Nucleus accumbens (tissue), 56 donors: ENCODE measurements around the gene C11orf21.
"Not testable (repeated sequence)": the region's sequence is repeated elsewhere in the genome, so short reads cannot be mapped to it uniquely, and the experiment has no call there.

Experiments
- DNase-seq, 56 donors: peaks; one replicate each; lab custom pipeline; 2025; lab: John Stamatoyannopoulos, UW

Gene C11orf21

DNA sequence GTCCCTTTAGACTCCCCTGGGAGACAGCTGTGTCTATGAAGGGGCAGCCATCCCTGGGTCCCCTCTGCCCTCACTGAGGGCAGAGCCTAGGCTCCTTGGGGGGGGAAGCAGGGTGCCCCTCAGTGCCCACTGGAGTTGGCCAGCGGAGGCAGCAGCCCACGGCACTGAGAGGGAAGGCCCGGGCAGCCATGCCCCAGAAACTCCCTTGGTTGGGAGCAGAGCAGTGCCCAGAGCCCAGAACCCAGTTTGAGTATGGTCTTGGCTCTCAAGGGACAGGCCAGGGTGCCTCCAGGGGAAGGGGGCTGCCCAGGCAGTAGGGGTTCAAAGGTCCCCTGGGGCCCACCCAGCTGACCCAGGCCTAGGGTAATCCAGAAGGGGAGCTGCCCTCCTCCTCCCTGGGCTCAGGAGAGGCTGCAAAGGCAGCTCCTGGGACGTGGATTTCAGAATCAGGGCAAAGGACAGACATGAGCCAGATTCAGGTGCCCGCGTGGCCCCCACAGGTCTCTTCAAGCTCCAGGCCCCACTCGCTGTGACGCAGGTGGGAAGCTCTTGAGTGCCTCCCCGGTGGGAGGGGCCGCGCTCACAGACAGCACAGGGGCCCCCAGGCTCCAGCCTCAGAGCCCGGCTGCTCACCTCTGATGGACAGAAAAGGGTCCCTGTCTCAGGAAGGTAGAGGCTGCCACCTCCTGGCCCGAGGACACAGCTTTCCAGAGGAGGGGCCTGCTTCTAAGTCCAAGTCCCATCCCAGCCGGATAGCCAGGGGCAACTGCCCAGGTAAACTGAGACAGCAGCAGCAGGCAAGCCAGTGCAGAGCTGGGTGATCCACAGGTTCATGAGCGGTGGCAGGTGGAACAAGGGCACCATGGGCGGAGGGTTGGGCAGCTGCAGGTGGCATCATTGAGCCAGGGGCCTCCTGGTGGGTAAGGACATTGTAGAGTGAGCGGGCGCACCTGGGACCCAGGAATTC lies 2.6 kb downstream of the C11orf21 start:
- no peak for DNase-seq

DNA sequence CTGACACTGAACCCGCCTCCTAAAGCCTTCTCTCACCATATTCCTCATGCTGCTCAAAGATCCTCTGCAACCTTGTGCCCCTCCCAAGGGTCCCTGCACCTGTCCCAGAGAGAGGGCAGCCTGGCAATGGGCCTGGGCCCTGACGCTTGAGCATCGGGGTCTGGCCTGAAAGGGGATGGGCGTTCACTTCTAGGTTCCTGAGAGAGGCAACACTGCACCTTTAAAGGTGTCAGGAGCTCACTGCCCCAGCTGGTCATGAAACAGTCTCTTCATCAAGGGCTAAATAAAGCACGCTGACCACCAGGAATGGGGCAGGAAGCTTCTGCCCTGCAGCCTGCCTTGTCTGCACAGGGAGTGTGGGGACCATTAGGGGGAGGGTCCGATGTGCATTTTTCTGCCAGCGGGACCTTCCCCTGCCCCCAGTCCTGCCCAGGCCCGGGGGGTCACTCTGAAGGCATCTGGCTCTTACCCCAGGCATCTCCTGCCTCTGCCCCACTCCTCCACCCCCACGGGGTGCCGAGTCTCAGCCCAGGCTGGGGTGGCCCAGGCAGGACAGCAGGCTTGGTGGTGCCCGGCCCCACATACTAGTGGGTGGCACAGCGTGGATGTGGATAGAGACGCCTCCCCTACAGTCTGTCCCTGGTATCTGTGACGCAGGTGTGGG lies 3.5 kb downstream of the C11orf21 start:
- DNase-seq, result no peak

DNA sequence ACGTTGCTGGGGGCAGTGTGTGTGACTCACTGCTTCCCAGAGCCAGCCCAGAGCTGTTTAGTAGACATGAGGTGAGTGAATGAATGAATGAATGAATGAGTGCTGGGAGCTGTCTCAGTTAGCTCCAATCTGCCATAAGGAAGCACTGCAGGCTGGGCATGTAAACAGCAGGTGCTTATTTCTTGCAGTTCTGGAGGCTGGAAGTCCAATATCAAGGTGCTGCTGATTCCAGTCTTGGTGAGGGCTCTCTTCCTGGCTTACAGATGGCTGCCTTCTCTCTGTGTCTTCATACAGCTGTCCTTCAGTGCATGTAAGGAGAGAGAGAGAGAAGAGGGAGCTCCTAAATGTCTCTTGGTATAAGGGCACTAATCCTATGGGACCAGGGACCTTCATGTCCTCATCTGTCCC lies 4.1 kb downstream of the C11orf21 start:
- no peak for DNase-seq

DNA sequence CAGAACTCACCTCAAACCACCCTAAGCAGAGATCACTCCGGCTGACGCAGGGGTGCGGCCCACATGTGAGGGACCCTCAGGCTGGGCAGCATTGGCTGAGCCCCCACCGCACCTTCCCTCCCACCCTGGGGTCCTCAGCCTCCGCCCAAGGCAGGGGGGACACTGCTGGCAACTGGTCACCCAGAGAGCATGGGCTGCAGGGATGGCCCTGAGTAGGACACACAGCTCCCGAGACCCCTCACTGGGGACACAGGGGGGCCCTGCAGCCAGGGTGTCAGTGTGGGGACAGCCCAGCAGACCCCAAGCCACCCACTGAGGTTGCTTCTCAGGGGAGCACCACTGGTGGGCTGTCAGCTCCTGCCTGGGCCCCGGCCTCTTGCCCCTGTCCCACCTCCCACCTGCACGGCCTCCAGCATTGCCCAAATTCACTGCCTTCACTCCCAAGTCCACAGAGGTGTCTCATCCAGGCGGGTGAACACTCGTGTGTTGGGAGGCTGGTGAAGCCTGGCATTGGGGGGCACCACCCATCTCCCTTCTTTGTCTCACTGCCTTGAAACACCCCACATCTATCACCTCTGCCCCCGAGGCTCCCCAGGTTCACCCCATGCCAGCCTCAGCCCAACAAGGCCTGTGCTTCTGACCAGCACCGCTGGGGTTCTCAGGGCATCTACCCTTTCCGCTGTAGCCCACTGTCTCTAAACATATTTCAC lies 4.7 kb downstream of the C11orf21 start:
- no peak for DNase-seq

DNA sequence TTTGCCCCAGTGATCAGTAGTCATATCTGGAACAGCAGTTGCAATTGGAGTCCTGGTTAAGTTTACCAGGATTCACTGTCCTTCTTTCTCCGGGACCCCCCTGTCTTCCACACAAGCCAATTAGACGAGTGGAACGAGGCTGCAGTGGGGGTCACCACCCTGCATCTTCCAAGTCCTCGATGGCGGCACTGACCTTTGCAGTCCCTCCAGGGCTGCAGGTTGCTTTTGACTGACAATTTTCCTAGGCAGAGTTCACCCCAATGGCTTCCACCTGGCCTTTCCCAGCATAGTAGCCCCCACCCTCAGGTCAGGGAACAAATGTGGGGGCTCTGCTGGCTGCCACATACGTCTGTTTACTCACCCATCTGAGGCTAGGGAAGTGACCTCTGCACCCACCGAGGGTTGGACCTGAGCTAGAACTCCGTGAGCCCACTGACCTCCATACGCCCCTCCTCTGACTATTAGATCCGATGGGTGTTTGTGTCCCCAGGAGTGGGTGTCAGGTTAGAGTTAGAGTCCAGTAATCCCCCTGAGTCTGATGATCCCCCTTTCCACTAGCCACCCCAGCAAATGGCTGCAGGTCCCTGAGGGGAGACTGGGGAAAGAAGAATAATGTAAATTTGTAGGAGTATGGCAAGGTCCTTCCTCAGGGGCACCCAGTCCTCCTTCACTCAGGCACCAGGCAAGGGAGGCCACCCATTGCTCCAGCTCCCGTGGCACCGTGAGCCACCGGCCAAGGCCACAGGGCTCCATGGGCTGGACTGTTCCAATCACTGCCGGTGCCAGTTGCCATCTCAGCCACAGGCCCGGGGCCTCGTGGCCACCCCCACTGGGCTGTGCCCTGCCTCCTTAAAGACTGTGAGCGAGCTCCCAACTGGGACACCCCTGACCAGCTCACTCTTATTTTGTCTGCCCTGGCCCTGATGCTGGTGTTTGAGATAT lies 5.5 kb downstream of the C11orf21 start:
- no peak for DNase-seq

DNA sequence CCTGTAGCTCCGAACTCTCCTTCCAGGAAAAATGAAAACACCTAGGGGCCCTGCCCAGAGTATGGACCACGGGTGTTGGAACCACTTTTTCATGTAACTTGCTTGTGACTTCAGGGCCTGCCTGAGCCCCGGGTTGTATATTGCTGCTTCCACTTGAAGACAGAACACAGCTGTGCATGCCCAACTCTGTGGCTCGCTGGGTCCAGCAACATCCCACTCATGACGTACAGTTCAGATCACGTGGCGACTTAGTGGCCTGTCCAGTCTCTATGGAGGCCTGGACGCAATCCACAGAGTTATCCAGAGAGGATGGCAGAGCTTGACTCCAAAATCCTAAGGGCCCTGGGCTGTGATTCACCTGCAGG lies 6.8 kb downstream of the C11orf21 start:
- DNase-seq, result no peak

DNA sequence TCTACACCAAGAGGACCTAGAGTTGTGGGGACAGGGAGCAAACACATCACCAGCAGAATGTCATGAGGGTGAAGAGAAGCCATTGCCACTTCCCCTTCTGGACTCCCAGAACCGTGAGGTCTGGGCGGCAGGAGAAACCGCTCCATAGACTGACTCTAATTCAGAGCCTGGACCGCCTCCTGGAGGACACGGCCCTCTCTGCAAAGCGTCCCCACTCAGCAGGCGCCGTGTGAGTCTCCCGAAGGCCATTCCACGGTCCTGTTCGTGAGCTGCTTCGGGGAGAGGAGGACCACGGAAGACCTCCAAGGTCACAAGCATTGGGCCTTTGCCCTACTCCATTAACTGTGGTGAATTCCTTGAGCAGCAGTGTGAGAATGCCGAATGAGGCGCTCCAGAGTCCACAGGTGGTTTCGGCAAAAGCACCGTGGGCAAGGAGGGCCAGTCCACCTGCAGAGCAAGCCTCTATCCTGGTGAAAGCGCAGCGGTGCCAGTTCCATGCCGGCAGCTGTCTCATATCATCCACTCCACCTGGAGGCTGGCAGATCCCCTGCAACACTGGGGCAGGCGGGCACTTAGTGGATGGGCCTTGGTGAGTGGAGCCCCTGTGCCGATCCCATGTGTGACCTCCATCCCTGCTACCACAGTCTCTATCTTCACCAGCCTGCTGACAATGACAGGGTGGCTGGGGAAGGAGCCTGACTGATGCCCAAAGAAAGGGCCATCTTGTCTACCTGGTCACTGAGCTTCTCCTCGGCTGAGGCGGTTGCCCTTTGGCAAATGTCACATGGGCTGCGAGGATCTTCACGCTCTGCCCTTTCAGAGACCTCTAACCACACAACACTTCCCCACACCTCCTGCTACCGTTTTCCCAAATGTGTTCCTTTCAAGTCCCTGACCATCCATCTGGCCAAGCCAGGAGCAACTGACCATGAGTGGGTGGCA lies 7.5 kb downstream of the C11orf21 start:
- DNase-seq, result peak in 1 of 56 donors; percentile 20

DNA sequence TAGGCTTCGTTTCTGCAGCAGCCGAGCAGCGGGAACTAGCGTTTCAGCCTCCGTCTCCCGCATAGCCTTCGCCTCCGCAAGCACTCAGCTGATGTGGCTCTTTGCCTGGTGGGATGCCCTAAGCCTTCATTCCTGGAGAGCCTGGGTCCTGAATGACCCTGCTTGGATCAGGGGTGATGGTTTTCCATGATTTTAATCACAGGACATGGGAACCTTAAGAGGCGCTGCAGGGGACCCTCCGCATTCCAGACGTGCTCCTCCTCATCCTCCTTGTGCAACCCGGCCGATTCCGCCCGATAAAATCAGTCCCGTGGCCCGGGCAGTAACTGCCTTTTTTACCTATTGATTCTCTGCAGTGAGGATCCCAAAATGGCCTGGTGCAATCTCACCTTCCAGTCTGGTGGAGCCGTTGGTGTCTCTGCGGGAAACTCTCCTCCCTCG lies 8.2 kb downstream of the C11orf21 start:
- no peak for DNase-seq

DNA sequence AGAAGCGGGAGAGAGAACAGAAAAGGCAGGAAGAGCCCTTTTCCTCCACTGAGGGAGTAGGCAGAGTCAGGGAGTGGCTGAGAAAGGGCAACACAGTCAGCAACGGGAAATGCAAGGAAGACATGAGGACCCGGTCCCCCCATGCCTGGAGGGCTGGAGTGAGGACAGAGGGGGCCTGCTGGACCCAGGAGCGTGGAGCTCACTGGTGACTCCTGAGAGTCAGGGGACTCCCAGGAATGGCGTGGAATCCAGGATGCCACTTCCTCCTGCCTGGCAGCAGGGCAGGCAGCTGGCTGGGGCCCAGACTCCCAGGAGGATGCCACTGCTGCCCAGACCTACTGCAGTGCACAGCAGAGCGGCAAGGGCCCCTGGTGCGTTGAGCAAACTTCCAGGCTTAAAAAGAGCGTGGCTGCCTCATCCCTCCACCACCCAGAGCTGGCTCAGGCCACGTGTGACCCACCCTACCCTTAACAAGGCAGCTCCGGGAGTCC lies 11.3 kb downstream of the C11orf21 start:
- no peak for DNase-seq

DNA sequence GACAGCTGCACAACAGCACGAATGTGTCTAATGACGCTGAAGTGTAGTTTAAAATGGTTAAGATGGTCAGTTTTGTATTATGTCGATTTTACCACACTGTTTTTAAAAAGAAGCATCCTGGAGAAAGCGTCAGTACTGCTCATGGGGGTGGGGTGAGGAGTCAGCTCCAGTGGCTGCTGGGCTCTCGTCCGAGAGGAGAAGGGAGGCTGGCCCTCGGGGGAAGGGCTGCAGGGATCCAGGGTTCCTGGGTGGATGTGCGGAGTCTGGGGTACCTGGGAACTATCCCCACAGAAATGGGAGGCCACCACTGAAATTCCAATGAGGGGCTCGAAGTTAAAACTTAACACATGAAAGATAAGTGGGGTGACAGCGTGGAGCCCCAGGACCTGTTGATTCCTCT lies 11.9 kb downstream of the C11orf21 start:
- no peak for DNase-seq

DNA sequence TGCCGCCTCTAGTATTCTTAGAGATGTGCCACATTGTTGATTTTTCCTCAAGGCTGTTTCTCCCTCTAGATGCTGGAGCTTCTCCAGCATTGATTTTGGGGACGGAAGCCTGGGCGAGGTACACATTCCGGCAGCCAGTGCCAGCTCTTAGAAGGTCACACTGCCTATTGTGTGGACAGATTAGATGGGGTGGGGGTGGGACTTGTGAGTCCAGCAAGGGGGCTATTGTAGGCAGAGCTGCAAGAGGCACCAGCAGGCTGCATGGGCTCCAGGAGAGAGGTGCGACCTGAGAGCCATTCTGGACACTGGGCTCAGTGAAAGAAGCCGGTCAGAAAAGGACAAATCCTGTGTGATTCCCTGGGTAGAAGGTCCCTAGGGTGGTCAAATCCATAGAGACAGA lies 12.4 kb downstream of the C11orf21 start:
- DNase-seq, result no peak

DNA sequence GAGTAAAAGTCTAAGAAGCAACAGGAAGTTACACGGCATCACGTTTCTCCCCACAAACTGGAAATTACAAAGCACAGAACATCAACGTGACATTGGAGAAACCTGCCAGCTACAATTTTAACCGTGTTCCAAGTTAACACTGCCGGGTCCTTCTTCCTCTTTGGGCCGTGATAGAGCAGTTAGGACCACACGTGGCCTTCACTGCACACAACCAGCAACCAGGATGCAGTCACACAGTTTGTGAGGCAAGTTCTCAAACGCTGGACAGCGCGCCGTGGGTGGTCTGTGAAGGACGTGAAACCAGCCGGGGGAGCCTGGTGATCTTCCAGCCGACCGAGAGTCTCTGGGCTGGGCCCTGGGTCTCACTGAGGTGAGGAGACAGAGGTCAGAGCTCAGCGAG lies 14.6 kb downstream of the C11orf21 start:
- no peak for DNase-seq

DNA sequence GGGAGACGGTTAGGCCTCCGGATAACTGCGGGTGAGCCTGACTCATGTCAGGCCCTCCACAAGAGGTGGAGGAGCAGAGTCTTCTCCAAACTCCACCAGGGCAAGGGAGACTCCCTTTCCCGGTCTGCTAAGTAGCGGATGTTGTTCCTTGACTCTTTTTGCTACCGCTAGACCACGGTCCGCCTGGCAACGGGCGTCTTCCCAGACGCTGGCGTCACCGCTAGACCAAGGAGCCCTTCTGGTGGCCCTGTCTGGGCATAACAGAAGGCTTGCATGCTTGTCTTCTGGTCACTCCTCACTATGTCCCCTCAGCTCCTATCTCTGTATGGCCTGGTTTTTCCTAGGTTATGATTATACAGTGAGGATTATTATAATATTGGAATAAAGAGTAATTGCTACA lies 15.4 kb downstream of the C11orf21 start:
- not testable (repeated sequence) for DNase-seq

DNA sequence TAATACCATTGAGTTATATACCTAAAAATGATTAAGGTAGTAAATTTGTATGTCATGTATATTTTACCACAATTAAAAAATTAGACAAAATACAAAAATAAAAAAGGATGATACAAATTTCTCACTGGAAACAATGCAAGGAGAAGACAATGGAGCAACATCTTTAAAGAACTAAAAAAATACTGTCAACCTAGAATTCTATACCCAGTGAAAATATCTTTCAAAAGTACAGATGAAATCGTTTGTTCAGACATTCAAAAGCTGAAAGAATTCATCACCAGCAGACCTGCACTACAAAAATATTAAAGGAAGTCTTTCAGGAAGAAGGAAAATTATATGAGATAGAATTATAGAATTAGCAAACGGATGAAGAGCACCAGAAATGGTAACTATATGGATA lies 21.5 kb downstream of the C11orf21 start:
- DNase-seq, result no peak

DNA sequence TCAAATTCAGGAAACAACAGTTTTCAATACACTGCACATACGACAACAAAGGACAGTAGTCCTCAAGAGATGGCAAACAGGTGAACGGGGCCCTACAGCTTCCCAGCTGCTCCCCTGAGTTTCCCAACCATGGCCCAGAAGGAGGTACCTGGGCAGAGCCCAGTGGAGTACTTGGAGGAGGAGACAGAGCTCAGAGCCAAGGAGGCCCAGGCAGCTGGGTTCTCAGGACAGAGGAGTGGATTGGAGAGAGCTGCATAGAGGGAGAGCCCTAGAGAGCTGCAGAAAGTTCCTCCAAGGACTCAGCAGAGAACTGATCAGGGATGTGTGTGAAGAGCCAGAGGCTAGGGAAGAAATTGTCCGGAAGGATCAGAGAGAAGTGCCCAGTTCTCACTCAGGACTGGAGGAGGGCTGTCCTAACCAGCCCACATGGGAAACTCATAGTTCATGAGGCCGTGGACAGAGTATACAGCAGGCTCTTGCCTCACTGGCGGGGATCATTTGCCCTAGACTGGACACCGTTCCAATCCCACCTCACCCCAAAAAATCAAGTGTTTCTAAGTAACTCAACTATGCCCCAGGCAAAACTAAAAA lies 23.7 kb downstream of the C11orf21 start:
- DNase-seq, result no peak

DNA sequence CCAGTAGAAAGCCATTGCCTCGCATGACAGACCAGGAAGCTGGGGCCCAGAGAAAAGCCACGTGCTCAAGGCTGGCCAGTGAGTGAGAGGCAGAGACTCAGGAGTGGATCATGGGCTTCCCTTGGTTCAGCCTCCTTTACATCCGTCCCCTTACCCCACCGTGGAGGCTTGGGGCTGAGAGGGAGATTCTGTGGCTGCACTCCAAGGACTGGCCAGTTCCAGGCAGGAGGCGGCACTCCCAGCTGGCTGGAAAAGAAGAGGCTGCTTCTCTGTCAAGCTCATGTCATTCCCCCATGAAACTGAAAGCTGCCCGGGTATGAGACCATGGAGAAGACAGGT lies 24.7 kb downstream of the C11orf21 start:
- no peak for DNase-seq

DNA sequence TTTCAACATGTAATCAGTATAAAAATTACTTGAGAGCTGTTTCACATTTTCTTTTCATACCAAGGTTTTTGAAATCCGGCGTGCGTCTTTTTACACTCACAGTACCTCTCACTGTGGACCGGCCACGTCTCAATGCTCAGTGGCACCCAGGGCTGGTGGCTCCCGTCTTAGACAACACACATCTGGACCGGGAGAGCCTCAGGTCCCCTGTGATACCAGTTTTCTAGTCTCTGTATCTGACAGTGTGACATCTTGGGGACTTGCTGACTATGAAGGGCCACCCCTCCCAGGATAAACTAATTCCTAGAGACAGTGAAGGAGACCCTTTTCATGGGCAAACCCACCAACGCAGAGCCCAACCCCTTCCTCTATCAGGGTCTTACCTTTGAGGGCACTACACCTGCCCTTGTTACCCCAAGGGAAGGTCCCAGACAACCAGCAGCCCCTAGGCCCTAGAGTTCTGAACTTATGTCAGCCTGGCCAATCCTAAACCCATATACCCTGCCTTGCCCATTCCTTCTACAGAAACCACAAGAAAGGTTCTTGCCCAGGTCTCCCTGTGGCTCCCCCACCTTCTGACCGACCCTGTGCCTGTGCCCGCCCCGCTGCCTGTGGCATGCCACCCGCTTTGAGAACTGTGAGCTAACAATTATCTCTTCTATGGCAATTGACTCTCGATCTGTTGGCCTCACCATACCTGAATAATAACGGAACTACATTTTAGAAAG lies 25.3 kb downstream of the C11orf21 start:
- DNase-seq, result no peak
